Neural progenitor cell (in vitro differentiated cells): Measurements from ENCODE around the gene BCAT1.

Experiments used
- EZH2phosphoT487 ChIP-seq: fragments of 200-600 bp; sonication (generic); IDR thresholded peaks from 2 replicates; pipeline ENCODE4 v1.6.1; 2017; ENCODE audit warnings: antibody characterized with exemption
- TF ChIP-seq, protein P1 (sequence below): fragments of 200-600 bp; sonication (generic); IDR thresholded peaks from 2 replicates; pipeline ENCODE4 v1.5.1; 2017; ENCODE audit warnings: antibody characterized with exemption, mild to moderate bottlenecking

- TF ChIP-seq, protein P1, sequence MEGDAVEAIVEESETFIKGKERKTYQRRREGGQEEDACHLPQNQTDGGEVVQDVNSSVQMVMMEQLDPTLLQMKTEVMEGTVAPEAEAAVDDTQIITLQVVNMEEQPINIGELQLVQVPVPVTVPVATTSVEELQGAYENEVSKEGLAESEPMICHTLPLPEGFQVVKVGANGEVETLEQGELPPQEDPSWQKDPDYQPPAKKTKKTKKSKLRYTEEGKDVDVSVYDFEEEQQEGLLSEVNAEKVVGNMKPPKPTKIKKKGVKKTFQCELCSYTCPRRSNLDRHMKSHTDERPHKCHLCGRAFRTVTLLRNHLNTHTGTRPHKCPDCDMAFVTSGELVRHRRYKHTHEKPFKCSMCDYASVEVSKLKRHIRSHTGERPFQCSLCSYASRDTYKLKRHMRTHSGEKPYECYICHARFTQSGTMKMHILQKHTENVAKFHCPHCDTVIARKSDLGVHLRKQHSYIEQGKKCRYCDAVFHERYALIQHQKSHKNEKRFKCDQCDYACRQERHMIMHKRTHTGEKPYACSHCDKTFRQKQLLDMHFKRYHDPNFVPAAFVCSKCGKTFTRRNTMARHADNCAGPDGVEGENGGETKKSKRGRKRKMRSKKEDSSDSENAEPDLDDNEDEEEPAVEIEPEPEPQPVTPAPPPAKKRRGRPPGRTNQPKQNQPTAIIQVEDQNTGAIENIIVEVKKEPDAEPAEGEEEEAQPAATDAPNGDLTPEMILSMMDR, result no peak
- no peak for TF ChIP-seq EZH2phosphoT487
Observed at GRCh38 chr12:24898185-24898584, 50.7 kb downstream of the BCAT1 start.
